ENCODE results near the gene CDHR3. TPM values are rescaled to one million over a fixed set of nuclear protein-coding genes. Genes with fewer than 3 reads are reported as not detected.

Gene CDHR3
- total and polyA plus RNA-seq, 3 donors from 2014 or later = 3.8 to 8.5 (median 7.5) TPM

GRCh38 chr7:106036004-106036403 is 72.9 kb downstream of the CDHR3 start:
- H3K9me3 ChIP-seq = no peaks in the 10 kb centered on the region
- 57 to 58% methylated on average over 6 of the region's 6 CpGs for WGBS, 2 donors
- no peak overlapping the region for H3K27ac ChIP-seq
- H3K4me1 ChIP-seq = peaks cover 1% of the 10 kb centered on the region
- no peak overlapping the region for H3K4me3 ChIP-seq
- H3K27me3 ChIP-seq = no peaks in the 10 kb centered on the region
- intact Hi-C loops (cut with DNase I; ENCODE audit: low total_unique reads) = no loop called here
- TF ChIP-seq POLR2A (IDR thresholded peaks at IDR 0.05) = no peak
- TF ChIP-seq, protein P1, sequence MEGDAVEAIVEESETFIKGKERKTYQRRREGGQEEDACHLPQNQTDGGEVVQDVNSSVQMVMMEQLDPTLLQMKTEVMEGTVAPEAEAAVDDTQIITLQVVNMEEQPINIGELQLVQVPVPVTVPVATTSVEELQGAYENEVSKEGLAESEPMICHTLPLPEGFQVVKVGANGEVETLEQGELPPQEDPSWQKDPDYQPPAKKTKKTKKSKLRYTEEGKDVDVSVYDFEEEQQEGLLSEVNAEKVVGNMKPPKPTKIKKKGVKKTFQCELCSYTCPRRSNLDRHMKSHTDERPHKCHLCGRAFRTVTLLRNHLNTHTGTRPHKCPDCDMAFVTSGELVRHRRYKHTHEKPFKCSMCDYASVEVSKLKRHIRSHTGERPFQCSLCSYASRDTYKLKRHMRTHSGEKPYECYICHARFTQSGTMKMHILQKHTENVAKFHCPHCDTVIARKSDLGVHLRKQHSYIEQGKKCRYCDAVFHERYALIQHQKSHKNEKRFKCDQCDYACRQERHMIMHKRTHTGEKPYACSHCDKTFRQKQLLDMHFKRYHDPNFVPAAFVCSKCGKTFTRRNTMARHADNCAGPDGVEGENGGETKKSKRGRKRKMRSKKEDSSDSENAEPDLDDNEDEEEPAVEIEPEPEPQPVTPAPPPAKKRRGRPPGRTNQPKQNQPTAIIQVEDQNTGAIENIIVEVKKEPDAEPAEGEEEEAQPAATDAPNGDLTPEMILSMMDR (IDR thresholded peaks at IDR 0.05) = no peak
- H3K36me3 ChIP-seq (ENCODE audit: low read depth, missing control alignments) = no peaks in the 10 kb centered on the region
- no peak for DNase-seq

GRCh38 chr7:106037489-106038176 is 74.6 kb downstream of the CDHR3 start:
- no peaks in the 10 kb centered on the region for H3K27me3 ChIP-seq
- H3K27ac ChIP-seq = no peak overlapping the region
- TF ChIP-seq, protein P1 (IDR thresholded peaks at IDR 0.05) = no peak
- TF ChIP-seq POLR2A (IDR thresholded peaks at IDR 0.05) = no peak
- H3K4me1 ChIP-seq = peaks cover 15% of the 10 kb centered on the region
- WGBS, 2 donors = 78 to 85% methylated on average over 7 of the region's 7 CpGs
- intact Hi-C loops (cut with DNase I; ENCODE audit: low total_unique reads) = no loop called here
- no peak for DNase-seq
- H3K4me3 ChIP-seq = no peak overlapping the region
- no peaks in the 10 kb centered on the region for H3K36me3 ChIP-seq (ENCODE audit: low read depth, missing control alignments)
- H3K9me3 ChIP-seq = no peaks in the 10 kb centered on the region

- DNase-seq = no peak
- Histone ChIP-seq H3K27ac (no peak overlapping the region), H3K9me3 (no peaks in the 10 kb centered on the region), H3K36me3 (ENCODE audit: low read depth, missing control alignments) (no peaks in the 10 kb centered on the region), H3K4me3 (no peak overlapping the region), H3K4me1 (peaks cover 18% of the 10 kb centered on the region), H3K27me3 (no peaks in the 10 kb centered on the region)
- intact Hi-C loops (cut with DNase I; ENCODE audit: low total_unique reads) = no loop called here
- TF ChIP-seq POLR2A (IDR thresholded peaks at IDR 0.05) = no peak
- TF ChIP-seq, protein P1 (IDR thresholded peaks at IDR 0.05) = no peak
- WGBS, 2 donors = 88 to 96% methylated on average over 5 of the region's 5 CpGs
Observed at GRCh38 chr7:106038289-106038688, 75.2 kb downstream of the CDHR3 start.

GRCh38 chr7:106038916-106039315 is 75.9 kb downstream of the CDHR3 start:
- H3K27me3 ChIP-seq = no peaks in the 10 kb centered on the region
- intact Hi-C loops (cut with DNase I; ENCODE audit: low total_unique reads) = no loop called here
- 86 to 96% methylated on average over 12 of the region's 12 CpGs for WGBS, 2 donors
- H3K9me3 ChIP-seq = no peaks in the 10 kb centered on the region
- no peak overlapping the region for H3K27ac ChIP-seq
- H3K4me1 ChIP-seq = peaks cover 18% of the 10 kb centered on the region
- DNase-seq = no peak
- H3K4me3 ChIP-seq = no peak overlapping the region
- H3K36me3 ChIP-seq (ENCODE audit: low read depth, missing control alignments) = no peaks in the 10 kb centered on the region
- TF ChIP-seq, protein P1 (IDR thresholded peaks at IDR 0.05) = no peak
- TF ChIP-seq POLR2A (IDR thresholded peaks at IDR 0.05) = no peak
